IMR-90 (cell line): ENCODE results near the gene POLR1B. TPM values are rescaled to one million over a fixed set of nuclear protein-coding genes. Genes with fewer than 3 reads are reported as not detected.

Experiments used
- ATAC-seq: fragments of 200-7000 bp; cut with Tn5 transposase; 2 replicates; pipeline ENCODE4 v1.9.1; 2020; ENCODE audit warnings: low read depth, mild to moderate bottlenecking, moderate library complexity
- BruUV-seq: library from RNA; stranded (reverse); fragments of 400-500 nt; replicated peaks from 2 replicates; lab custom pipeline; 2021; lab: Mats Ljungman, UMichigan
- CTCF ChIA-PET: fragments of 300-600 bp; formaldehyde crosslinking; extraction: SDS; loops from one replicate; lab custom pipeline; 2021; ENCODE audit warnings: antibody characterized with exemption; lab: Yijun Ruan, JAX
- POLR2A ChIA-PET: fragments of 300-600 bp; sonication (Branson Sonifier 250); formaldehyde crosslinking; loops from one replicate; lab custom pipeline; 2022; ENCODE audit warnings: antibody characterized with exemption; ENCODE audit not compliant: unreplicated experiment; lab: Charles Lee
- DNase-seq: peaks from one replicate; pipeline ENCODE4 v3.0.0; 2013
- H2AFZ ChIP-seq: replicated peaks from 2 replicates; pipeline ENCODE3; 2013; ENCODE audit warnings: low read length, mild to moderate bottlenecking; ENCODE audit not compliant: poor library complexity
- H2AK5ac ChIP-seq: 2 replicates; pipeline ENCODE4 v1.6.1; 2013; ENCODE audit warnings: low read depth, low read length, inconsistent platforms
- H2AK9ac ChIP-seq: replicated peaks from 2 replicates; pipeline ENCODE3; 2013; ENCODE audit warnings: mild to moderate bottlenecking, low read depth, low read length, moderate library complexity; ENCODE audit not compliant: poor library complexity
- H2BK120ac ChIP-seq: 2 replicates; pipeline ENCODE4 v1.6.1; 2013; ENCODE audit warnings: low read depth, low read length, inconsistent platforms
- H2BK15ac ChIP-seq: 3 replicates; pipeline ENCODE4 v1.6.1; 2013; ENCODE audit warnings: low read depth, low read length, inconsistent platforms
- H2BK20ac ChIP-seq: 2 replicates; pipeline ENCODE4 v1.6.1; 2013; ENCODE audit warnings: low read depth, mild to moderate bottlenecking, inconsistent platforms, low read length, moderate library complexity
- H2BK5ac ChIP-seq: 2 replicates; pipeline ENCODE4 v1.6.1; 2013; ENCODE audit warnings: mild to moderate bottlenecking, low read depth, low read length, inconsistent platforms; ENCODE audit not compliant: poor library complexity, severe bottlenecking
- H3K14ac ChIP-seq: replicated peaks from 2 replicates; pipeline ENCODE4 v1.6.1; 2013; ENCODE audit warnings: low read depth, low read length, inconsistent platforms
- H3K18ac ChIP-seq: 2 replicates; pipeline ENCODE4 v1.6.1; 2013; ENCODE audit warnings: low read depth, low read length, control low read depth
- H3K23ac ChIP-seq: 2 replicates; pipeline ENCODE4 v1.6.1; 2013; ENCODE audit warnings: low read depth, low read length, inconsistent platforms
- H3K27ac ChIP-seq: 2 replicates; pipeline ENCODE4 v1.5.1; 2013; ENCODE audit warnings: mild to moderate bottlenecking, control low read depth, low read length; ENCODE audit not compliant: insufficient read depth
- H3K27me3 ChIP-seq: 2 replicates; pipeline ENCODE4 v1.6.1; 2013; ENCODE audit warnings: low read length; ENCODE audit not compliant: control insufficient read depth, insufficient read depth
- H3K36me3 ChIP-seq: 2 replicates; pipeline ENCODE4 v1.6.1; 2013; ENCODE audit warnings: low read length, mixed read lengths; ENCODE audit not compliant: control insufficient read depth, insufficient read depth
- H3K4ac ChIP-seq: 2 replicates; pipeline ENCODE4 v1.6.1; 2013; ENCODE audit warnings: low read depth, low read length, inconsistent platforms
- H3K4me1 ChIP-seq: 2 replicates; pipeline ENCODE4 v1.6.1; 2013; ENCODE audit warnings: low read length, mixed read lengths; ENCODE audit not compliant: control insufficient read depth, insufficient read depth
- H3K4me2 ChIP-seq: 2 replicates; pipeline ENCODE4 v1.6.1; 2013; ENCODE audit warnings: low read depth, mild to moderate bottlenecking, control low read depth, low read length, moderate library complexity
- H3K4me3 ChIP-seq: 2 replicates; pipeline ENCODE4 v1.5.1; 2013; ENCODE audit warnings: low read depth, mild to moderate bottlenecking, control low read depth, low read length, moderate library complexity; ENCODE audit not compliant: insufficient read depth
- H3K56ac ChIP-seq: 2 replicates; pipeline ENCODE4 v1.6.1; 2013; ENCODE audit warnings: low read length, inconsistent platforms; ENCODE audit not compliant: insufficient read depth; ENCODE audit errors: extremely low read depth
- H3K79me1 ChIP-seq, 2 experiments: 2 replicates each; pipeline ENCODE4 v1.6.1; 2013; ENCODE audit warnings: low read length in 2 of 2, inconsistent platforms in 1 of 2, low read depth in 1 of 2
- H3K9ac ChIP-seq: 2 replicates; pipeline ENCODE4 v1.6.1; 2013; ENCODE audit warnings: low read depth, low read length, control low read depth
- H3K9me1 ChIP-seq: 2 replicates; pipeline ENCODE4 v1.6.1; 2013; ENCODE audit warnings: low read length, inconsistent platforms; ENCODE audit not compliant: insufficient read depth
- H3K9me3 ChIP-seq: 2 replicates; pipeline ENCODE4 v1.6.1; 2013; ENCODE audit warnings: low read length; ENCODE audit not compliant: control insufficient read depth, insufficient read depth
- H4K20me1 ChIP-seq: 2 replicates; pipeline ENCODE4 v1.6.1; 2013; ENCODE audit warnings: low read length, inconsistent platforms; ENCODE audit not compliant: insufficient read depth
- H4K5ac ChIP-seq: 2 replicates; pipeline ENCODE4 v1.6.1; 2013; ENCODE audit warnings: mild to moderate bottlenecking, low read depth, low read length, control low read depth
- H4K8ac ChIP-seq, 2 experiments: 2 replicates each; pipeline ENCODE4 v1.6.1; 2013; ENCODE audit warnings: low read depth in 2 of 2, low read length in 2 of 2, control low read depth in 1 of 2, inconsistent platforms in 1 of 2
- H4K91ac ChIP-seq: 2 replicates; pipeline ENCODE4 v1.6.1; 2013; ENCODE audit warnings: low read depth, low read length, inconsistent platforms; ENCODE audit not compliant: insufficient read depth
- BHLHE40 ChIP-seq: fragments of 150-350 bp; IDR thresholded peaks from 2 replicates; pipeline ENCODE4 v1.6.1; 2016; ENCODE audit warnings: mild to moderate bottlenecking, low read depth, low read length
- MAFK ChIP-seq: IDR thresholded peaks from 2 replicates; pipeline ENCODE4 v1.6.1; 2012; ENCODE audit warnings: low read depth, low read length, improper control_type of control experiment
- MAZ ChIP-seq: IDR thresholded peaks from 2 replicates; pipeline ENCODE4 v1.6.1; 2012; ENCODE audit warnings: low read depth, mild to moderate bottlenecking, low read length, improper control_type of control experiment, moderate library complexity, borderline replicate concordance
- MXI1 ChIP-seq: IDR thresholded peaks from 2 replicates; pipeline ENCODE4 v1.6.1; 2012; ENCODE audit warnings: low read depth, mild to moderate bottlenecking, low read length, moderate library complexity, borderline replicate concordance
- NFE2L2 ChIP-seq: fragments of 150-350 bp; IDR thresholded peaks from 2 replicates; pipeline ENCODE4 v1.6.1; 2016; ENCODE audit warnings: low read depth, mild to moderate bottlenecking, low read length
- POLR2A ChIP-seq: IDR thresholded peaks from 2 replicates; pipeline ENCODE4 v1.6.1; 2012; ENCODE audit warnings: mild to moderate bottlenecking, low read depth, low read length
- RAD21 ChIP-seq: IDR thresholded peaks from 2 replicates; pipeline ENCODE4 v1.6.1; 2012; ENCODE audit warnings: low read length, improper control_type of control experiment
- RFX5 ChIP-seq: IDR thresholded peaks from 2 replicates; pipeline ENCODE4 v1.8.0; 2012; ENCODE audit warnings: low read depth, mild to moderate bottlenecking, low read length, moderate library complexity
- SMC3 ChIP-seq: fragments of 150-350 bp; IDR thresholded peaks from 2 replicates; pipeline ENCODE4 v1.6.1; 2016; ENCODE audit warnings: low read depth, mild to moderate bottlenecking, antibody characterized with exemption, low read length, moderate library complexity
- WGBS, 2 experiments: methylation state at CpG; one replicate each; pipeline versions ENCODE4 v1.1.5 to v1.1.7; 2013; ENCODE audit warnings: missing lambda C conversion rate in 2 of 2; ENCODE audit not compliant: insufficient read length in 1 of 2; ENCODE audit errors: extremely low coverage in 2 of 2; 5-methylcytosine and 5-hydroxymethylcytosine counted together
- dilution Hi-C: fragments of 300-500 bp; cut with HindIII; formaldehyde crosslinking; loops from one replicate; pipeline ENCODE4 v1.14.3; 2018; ENCODE audit warnings: low sequenced_read_pairs; ENCODE audit not compliant: unreplicated experiment
- in situ Hi-C: fragments of 300-500 bp; cut with MboI; formaldehyde crosslinking; loops from 3 replicates; pipeline ENCODE4 v1.14.3; 2019; ENCODE audit warnings: low sequenced_read_pairs, inconsistent platforms, mixed read lengths
- intact Hi-C: fragments of 100-400 bp; cut with micrococcal nuclease; formaldehyde crosslinking; loops from 2 replicates; pipeline ENCODE4 v1.10.0; 2022
- polyA plus RNA-seq, 3 experiments: library from polyadenylated mRNA; depleted of rRNA; stranded (reverse); fragments of >200 nt; gene quantifications; 2 replicates each; pipeline ENCODE4 v1.2.3, GENCODE V29; 2012; ENCODE audit warnings: low replicate concordance in 1 of 3
- total RNA-seq: library from RNA; depleted of rRNA; stranded (reverse); fragments of >200 nt; gene quantifications from 2 replicates; pipeline ENCODE4 v1.2.3, GENCODE V29; 2012
- TF ChIP-seq, protein P1 (sequence below): fragments of 150-350 bp; IDR thresholded peaks from 2 replicates; pipeline ENCODE4 v1.6.1; 2016; ENCODE audit warnings: low read depth, mild to moderate bottlenecking, low read length, moderate library complexity, borderline replicate concordance
- TF ChIP-seq, protein P2 (sequence below): conservative IDR thresholded peaks from 2 replicates; pipeline ENCODE4 v1.5.1; 2012; ENCODE audit warnings: mild to moderate bottlenecking, low read depth, low read length, improper control_type of control experiment

Gene POLR1B
- total and polyA plus RNA-seq, 2 of the 4 experiments (the other 2 are of a cell fraction), result 10.5 to 24.6 TPM

DNA sequence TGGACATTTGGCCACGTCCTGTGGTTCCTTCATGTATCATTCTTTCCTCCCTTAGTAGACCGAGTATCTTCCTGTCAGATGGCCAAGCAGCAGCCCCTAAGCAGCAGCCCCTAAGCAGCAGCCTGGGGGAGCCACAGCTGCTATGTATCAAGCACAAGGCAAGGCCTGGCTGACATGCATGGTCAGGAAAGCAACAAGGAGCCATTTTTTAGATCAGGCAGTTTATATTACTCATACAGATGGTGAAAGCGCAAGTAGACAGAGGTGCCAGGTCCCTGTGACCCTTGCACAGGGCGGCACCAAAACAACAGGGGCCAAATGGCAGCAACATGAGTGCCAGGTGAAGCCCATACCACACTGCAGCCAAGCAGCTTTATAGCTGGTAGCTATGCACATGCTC lies 64.3 kb downstream of the POLR1B start:
- Histone ChIP-seq H2BK15ac (no peak overlapping the region), H3K9me3 (no peaks in the 10 kb centered on the region), H4K5ac (no peak overlapping the region), H3K9me1 (peaks cover 6% of the 10 kb centered on the region), H2AFZ (peak overlapping the region; percentile 55), H3K4me3 (no peak overlapping the region), H3K27ac (no peak overlapping the region), H3K79me1 (no peaks in the 10 kb centered on the region), H3K4me1 (peaks cover 9% of the 10 kb centered on the region), H2BK20ac (peak overlapping the region; percentile 46; the same call in 1 of the 2 replicates), H2AK5ac (0 out of 2 replicates have a peak overlapping the region, but pooled peaks have one; percentile 5), H3K4me2 (no peak overlapping the region; the same call in 1 of the 2 replicates), H2AK9ac (no peak overlapping the region), H3K27me3 (no peaks in the 10 kb centered on the region), H4K8ac (peak overlapping the region in 1 of 2 experiments; percentile 20; a peak in 1 of 4 replicates), H4K20me1 (no peaks in the 10 kb centered on the region), H2BK5ac (no peak overlapping the region), H4K91ac (no peak overlapping the region), H3K36me3 (no peaks in the 10 kb centered on the region), H3K18ac (0 out of 2 replicates have a peak overlapping the region, but pooled peaks have one; percentile 7), H3K14ac (no peak overlapping the region), H3K4ac (0 out of 2 replicates have a peak overlapping the region, but pooled peaks have one; percentile 3), H3K56ac (no peak overlapping the region), H3K9ac (no peak overlapping the region), H2BK120ac (peak overlapping the region; percentile 3; the same call in 1 of the 2 replicates), H3K23ac (no peak overlapping the region)
- no peak for TF ChIP-seq MXI1
- no peak for TF ChIP-seq POLR2A
- TF ChIP-seq RAD21, result no peak
- TF ChIP-seq NFE2L2, result no peak
- TF ChIP-seq SMC3, result no peak
- TF ChIP-seq, protein P1, sequence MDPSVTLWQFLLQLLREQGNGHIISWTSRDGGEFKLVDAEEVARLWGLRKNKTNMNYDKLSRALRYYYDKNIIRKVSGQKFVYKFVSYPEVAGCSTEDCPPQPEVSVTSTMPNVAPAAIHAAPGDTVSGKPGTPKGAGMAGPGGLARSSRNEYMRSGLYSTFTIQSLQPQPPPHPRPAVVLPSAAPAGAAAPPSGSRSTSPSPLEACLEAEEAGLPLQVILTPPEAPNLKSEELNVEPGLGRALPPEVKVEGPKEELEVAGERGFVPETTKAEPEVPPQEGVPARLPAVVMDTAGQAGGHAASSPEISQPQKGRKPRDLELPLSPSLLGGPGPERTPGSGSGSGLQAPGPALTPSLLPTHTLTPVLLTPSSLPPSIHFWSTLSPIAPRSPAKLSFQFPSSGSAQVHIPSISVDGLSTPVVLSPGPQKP, result no peak
- no peak for TF ChIP-seq MAFK
- TF ChIP-seq, protein P2, sequence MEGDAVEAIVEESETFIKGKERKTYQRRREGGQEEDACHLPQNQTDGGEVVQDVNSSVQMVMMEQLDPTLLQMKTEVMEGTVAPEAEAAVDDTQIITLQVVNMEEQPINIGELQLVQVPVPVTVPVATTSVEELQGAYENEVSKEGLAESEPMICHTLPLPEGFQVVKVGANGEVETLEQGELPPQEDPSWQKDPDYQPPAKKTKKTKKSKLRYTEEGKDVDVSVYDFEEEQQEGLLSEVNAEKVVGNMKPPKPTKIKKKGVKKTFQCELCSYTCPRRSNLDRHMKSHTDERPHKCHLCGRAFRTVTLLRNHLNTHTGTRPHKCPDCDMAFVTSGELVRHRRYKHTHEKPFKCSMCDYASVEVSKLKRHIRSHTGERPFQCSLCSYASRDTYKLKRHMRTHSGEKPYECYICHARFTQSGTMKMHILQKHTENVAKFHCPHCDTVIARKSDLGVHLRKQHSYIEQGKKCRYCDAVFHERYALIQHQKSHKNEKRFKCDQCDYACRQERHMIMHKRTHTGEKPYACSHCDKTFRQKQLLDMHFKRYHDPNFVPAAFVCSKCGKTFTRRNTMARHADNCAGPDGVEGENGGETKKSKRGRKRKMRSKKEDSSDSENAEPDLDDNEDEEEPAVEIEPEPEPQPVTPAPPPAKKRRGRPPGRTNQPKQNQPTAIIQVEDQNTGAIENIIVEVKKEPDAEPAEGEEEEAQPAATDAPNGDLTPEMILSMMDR, result no peak
- no peak for TF ChIP-seq BHLHE40
- no peak for TF ChIP-seq MAZ
- TF ChIP-seq RFX5, result no peak
- dilution Hi-C loops (no loop called here), intact Hi-C loops (no loop called here), in situ Hi-C loops (no loop called here)
- peak; percentile 90 for ATAC-seq
- ChIA-PET CTCF (no interaction called here), POLR2A (no interaction called here)
- 0% methylated on average over 1 of the region's 4 CpGs; no CpG with 5 or more reads in 1 of the 2 experiments for WGBS, 2 experiments
- DNase-seq, result peak; percentile 41
- BruUV-seq, result no TSS peak
